GM18505 (cell line): ENCODE measurements around the gene PEX14.

Experiments
- ATAC-seq: cut with Tn5 transposase; IDR thresholded peaks from one replicate; pipeline ENCODE4 v1.9.1; 2021; ENCODE audit not compliant: unreplicated experiment
- POLR2A ChIP-seq: IDR thresholded peaks from 4 replicates; pipeline ENCODE4 v1.6.1; 2011; ENCODE audit warnings: borderline replicate concordance; ENCODE audit not compliant: insufficient read depth, insufficient read length; ENCODE audit errors: extremely low read depth

The PEX14 gene

DNA sequence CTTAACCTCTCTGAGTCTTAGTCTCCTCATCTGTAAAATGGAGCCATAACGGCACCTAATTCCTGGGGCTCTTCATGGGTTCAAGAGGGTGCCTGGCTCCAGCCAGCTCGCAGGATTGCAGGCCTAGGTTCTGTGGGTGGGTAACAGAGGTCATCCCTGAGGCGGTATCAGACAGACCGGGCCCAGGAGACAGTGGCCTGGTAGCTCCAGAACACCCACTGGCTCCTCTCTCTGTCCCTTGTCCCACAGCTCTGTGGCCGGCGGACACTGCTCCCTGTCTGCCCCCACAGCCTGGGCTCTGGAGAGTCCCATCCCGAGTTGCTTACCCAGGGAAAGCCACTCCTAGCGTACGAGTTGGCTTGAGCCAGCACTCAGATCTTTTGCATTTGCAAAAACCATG is 150.3 kb downstream of the PEX14 start:
- no peak for ATAC-seq
- TF ChIP-seq POLR2A: no peak

DNA sequence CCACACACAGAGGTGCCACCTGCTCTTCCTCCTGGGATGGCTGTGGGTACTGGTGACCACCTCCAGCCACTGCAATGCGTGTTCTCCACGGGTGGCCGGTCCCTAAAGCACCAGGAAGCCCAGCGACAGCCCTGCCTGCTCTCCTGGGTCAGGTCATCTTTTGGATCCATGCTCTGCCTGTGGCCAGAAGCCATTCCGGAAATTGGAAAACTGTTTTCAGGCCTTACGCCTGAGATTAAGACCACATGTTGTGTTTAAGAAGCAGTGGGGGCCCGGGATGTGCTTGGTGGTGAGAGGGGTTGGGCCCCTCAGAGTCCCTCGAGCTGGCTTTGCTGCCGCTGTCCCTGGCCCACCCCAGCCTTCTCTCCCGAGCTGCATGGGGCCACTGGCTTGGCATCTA is 150.8 kb downstream of the PEX14 start:
- no peak for TF ChIP-seq POLR2A
- no peak for ATAC-seq

DNA sequence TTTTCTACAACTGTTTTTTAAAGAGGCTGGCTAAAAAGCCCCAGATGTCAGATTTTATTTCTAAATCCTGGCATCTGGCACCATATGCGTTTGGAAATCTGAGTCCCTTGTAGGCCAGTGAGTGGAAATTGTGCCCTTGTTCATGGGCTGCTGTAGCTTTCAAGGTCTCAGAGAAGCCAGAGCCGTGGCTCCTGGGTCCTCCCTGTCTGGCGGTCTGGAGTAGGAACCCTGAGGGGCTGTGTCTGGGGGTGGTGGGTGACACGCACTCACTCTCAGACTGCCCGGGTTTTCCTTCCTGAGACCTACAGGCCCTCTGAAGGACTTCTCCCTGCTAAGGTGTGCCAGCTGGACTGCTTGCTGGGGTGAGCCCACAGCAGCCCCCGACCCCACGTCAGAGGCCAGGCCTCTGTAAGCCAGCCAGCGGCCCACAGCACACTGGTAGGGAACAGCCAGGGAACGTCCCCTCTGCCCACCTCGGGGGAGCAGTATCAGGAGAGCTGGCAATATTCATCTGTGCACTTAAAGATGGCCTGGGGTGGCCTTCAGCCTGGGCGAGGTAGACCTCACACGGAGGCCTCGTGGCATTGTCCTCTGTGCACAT is 151.5 kb downstream of the PEX14 start:
- no peak for TF ChIP-seq POLR2A
- no peak for ATAC-seq

DNA sequence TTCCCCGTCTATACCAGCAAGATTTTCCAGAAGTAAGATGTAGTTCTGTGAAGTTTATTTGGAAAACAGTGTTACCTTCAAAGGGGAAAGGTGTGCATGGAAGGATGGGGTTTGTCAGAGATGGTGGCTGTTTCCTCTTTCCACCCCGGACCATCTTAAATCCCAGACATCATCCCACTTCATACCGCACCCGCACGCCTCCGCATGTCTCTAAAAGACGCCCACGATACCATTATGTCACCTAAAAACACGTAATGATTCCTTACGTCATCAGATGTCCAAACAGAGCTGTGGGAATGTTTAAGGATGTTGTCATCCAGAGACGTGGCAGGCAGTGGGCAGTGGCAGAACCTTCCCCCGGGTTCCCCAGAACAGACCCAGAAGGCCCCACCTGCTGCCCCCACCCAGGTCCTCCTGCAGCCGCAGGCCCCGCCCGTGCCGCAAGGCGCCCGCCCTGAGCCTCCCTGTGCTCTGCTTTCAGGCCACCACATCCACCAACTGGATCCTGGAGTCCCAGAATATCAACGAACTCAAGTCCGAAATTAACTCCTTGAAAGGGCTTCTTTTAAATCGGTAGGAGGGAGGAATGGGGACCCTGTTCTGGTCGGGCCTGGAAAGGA is 152.2 kb downstream of the PEX14 start:
- TF ChIP-seq POLR2A: no peak
- ATAC-seq: no peak

DNA sequence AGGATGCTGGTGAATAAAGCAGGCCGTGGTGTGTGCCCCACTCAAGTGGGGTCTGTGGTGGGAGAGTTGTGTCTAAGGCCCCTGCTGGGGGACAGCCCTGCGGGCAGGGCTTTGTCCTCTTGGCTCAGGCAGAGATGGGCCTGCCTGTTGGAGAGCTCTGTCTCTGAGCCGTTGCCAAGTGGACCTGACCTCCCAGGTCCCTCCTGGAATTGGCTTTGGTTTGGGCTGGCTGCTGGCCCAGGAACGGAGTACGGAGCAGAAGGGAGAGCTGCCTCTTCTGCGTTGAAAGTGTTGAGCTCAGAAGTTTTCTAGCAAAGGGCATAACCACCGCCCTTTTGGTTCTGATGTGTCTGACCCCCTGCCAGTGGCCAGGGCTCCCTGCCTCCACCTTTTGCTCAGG is 153.9 kb downstream of the PEX14 start:
- no peak for ATAC-seq
- TF ChIP-seq POLR2A: no peak

DNA sequence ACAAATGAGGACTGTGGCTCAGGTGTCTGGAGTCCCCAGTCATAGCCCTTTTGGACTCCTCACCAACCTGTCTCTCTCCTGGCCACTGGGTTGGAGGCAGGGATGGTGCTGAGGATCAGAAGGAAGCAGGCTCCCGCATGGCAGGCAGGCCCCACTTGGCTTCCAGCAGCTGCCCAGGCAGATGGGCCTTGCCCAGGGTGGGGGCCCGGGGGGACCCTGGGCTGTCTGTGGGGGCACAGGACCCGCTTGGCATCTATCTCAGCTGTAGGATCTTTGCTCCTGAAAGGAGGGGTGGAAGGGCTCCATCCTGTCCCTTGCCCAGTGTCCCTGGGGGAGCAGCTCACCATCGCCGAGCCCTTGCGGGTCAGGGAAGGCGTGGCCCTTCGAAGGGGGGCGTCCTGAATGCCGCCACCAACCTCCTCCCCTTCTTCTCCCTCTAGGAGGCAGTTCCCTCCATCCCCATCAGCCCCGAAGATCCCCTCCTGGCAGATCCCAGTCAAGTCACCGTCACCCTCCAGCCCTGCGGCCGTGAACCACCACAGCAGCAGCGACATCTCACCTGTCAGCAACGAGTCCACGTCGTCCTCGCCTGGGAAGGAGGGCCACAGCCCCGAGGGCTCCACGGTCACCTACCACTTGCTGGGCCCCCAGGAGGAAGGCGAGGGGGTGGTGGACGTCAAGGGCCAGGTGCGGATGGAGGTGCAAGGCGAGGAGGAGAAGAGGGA is 154.5 kb downstream of the PEX14 start:
- no peak for TF ChIP-seq POLR2A
- ATAC-seq: no peak

DNA sequence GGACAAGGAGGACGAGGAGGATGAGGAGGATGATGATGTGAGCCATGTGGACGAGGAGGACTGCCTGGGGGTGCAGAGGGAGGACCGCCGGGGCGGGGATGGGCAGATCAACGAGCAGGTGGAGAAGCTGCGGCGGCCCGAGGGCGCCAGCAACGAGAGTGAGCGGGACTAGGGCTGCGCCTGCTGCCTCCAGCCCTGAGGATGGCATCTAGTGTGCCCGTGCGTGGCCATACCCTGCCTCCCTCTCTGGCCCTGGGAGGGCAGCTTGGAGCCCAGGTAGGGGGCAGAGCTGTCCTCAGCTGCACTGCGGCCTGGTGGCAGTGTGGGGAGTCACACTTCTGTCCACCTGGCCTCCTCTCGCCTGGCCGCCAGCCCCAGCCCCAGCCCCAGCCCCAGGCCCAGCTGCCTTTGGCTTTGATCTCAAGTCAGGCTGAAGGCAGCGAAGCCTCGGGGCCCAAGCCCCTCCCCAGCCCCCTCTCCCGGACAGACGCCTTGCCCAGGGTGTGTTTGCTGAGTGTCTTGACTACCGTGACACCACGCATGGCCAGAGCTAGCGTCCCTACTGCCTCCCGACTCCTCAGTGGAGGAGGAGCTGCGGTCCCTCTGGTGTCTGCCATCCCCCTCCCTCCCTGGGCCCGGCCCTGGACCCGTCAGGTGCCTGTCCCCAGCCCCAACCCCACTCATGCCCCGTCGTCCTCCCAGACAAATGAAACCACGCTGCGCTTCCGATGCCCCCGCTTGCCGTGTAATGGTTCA is 155.2 kb downstream of the PEX14 start:
- ATAC-seq: no peak
- TF ChIP-seq POLR2A: no peak

DNA sequence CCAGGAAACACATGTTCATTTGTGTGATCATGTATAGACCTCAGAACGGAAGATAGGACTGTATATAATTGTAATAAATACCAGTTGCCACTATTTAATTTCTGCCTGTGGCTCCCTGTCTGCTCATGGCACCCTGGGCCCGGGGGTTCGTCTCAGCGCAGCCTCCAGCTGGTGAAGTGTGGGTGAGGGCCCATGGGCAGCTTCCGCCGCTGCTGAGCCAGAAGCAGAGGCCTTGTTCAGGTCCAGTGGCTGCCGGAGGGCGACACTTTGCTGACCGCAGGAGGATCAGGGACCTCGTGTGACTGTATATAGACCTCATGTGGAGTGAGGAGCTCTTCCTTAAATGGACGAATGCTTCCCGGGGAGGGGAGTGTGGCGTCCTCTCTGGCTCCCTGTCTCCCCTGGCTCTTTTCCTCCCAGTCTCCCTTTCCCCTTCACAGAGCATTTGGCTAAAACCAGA is 155.9 kb downstream of the PEX14 start:
- no peak for TF ChIP-seq POLR2A
- no peak for ATAC-seq

DNA sequence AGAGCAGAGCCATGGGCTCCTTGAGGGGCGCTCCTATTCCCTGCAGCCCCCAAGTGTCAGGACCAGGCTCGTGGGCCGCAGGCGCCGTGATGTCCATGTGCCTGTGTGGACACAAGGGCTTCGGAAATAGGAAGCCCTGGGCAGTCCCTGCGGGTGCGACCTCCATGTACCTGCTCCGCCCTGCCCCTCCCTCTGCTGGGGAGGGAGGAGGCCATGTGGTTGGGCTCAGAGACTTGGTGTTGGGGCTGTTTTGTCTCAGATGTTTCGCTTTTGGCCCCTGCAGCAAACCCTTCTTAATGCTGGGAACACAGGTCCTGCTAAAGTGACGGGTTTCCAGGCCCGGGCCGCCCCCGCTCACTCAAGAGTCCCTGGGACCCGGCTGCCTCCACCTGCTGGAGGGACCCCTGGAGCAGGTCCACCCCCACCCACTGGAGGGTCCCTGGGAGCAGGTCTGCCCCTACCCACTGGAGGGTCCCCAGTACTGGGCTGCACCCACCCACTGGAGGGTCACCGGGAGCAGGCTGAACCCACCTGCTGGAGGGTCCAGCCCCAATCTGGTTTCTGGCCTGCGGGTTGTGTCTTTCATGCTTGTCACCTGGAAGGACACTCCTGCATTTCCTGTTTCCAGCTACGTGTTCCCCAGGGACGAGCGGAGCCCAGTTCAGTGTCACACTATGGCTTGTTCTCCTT is 156.5 kb downstream of the PEX14 start:
- ATAC-seq: no peak
- TF ChIP-seq POLR2A: no peak

DNA sequence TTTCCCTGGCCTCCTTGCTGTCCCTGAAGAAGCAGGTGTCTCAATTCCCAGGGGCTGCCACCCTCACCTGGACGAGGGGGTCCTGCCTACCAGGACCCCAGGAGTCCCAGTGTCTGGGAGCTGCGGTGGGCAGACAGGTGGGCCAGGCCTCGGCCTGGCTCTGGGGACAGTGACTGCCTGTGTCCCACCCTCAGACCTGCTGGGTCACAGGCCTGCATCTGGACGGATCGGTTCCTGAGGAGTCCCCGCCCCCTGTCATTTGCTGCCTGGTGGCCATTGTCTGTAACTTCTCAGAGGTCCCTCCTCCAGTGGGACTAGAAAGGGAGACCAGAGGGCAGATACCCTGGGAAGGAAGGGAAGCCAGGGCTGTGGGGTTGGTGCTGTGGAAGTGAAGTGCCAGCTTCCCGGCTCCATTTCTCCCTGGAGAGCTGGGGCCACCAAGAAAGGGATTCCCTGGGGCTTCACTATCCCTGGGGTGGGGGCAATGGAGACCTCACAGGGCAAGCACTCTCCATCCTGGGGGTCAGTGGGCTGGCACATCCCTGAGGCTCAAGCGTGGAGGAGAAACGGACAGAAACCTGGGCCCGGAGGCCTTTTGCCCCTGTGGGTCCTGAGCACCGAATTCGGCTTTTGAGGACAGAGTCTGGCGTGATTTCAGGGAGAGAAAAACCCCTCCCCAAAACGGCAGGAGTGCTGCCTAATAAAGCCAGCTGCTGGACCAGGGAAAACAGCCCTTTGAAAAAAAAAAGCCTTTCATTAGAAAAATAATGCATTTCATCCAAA is 157.3 kb downstream of the PEX14 start:
- ATAC-seq: no peak
- no peak for TF ChIP-seq POLR2A

DNA sequence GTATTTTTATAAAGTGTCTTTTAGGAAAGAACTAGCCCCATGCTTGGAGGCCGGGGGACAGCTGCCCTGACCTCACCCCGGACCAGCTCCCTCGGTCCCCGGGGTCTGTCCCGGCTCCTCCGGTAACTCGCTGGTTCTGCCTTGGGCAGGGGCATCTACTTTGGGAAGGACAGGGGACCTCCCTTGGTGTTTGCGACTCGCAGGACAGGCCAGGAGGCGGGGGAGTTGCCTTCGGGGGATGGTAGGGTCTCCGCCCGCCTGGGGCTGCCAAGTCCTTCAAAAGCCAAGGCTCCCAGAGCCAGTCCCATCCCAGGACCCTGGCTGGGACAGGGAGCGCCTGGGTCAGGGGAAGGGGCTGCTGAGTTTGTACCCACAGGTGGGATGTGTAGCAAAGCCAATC is 157.9 kb downstream of the PEX14 start:
- no peak for ATAC-seq
- TF ChIP-seq POLR2A: no peak

DNA sequence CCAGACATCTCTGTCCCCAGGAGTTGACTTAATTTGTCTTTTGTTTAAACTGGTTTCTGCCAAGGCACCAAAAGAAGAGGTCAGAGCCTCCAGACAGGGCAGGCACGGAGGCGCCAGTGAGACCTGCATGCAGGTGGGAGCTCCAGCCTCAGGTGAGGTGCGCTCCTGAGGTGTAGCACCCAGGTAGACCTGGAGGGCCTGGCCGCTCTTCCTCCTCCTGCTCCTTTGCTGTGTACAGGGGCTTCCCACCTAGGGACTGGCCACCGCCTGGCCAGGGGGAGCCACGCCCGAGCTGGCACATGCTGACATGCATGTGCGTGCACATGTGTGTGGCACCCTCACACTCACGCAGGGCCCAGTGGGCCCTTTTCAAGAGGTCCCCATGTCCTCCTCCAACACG is 158.7 kb downstream of the PEX14 start:
- no peak for ATAC-seq
- no peak for TF ChIP-seq POLR2A

DNA sequence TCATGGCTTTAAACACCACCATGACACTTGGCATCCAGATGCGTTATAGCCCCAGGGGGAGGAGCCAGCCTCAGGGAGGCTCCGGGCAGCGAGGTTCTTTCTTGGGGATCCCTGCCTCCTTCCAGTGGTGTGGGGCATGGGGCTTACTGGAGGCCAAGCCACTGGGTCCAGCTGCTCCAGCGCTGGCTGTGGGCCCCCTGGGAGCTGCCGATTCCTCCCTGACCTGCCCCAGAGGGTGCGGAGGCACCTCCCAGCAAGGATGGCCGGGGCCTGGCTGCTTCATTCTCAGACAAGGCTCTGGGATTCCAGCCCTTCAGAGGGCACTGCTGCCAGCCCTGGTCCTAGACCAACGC is 159.3 kb downstream of the PEX14 start:
- ATAC-seq: no peak
- TF ChIP-seq POLR2A: no peak

DNA sequence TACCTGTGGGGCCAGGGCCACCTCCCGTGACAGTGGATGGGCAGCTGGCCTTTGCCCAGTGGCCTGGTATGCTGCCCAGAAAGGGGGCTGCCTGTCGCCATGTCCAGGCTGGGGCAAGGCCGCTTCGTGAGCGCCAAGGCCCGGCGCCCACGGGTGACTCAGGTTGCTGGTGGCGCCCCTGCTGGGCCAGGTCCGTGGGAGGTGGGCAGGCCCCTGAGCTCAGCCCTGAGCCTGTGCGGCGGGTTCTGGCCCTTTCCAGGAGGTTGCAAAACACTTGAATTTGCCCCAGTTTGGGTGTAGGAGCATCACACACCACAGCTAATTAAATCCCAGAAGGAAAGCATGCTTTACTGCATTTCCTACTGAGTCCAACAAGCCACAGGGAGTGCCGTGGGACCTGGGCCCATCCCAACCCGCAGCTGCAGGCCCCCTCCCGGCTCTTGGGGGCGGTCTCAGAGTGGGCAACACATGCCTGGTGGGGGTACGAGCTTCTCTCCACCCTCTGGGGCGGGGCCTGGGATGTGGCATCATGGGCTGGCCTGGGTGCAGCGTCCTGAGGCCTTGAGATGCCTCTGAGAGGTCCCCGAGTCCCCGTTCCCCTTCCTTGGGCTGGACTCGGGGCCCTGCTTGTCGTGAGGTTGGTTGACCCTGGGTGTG is 159.8 kb downstream of the PEX14 start:
- no peak for ATAC-seq
- TF ChIP-seq POLR2A: no peak
